HG03045 (cell line): ENCODE measurements around the gene LHX4.

Experiments
- ATAC-seq: cut with Tn5 transposase; IDR thresholded peaks from one replicate; pipeline ENCODE4 v1.9.1; 2021; ENCODE audit warnings: mild to moderate bottlenecking, moderate library complexity; ENCODE audit not compliant: unreplicated experiment

The LHX4 gene

GRCh38 chr1:180241716-180242544 lies 11.9 kb downstream of the LHX4 start:
- no peak for ATAC-seq

DNA sequence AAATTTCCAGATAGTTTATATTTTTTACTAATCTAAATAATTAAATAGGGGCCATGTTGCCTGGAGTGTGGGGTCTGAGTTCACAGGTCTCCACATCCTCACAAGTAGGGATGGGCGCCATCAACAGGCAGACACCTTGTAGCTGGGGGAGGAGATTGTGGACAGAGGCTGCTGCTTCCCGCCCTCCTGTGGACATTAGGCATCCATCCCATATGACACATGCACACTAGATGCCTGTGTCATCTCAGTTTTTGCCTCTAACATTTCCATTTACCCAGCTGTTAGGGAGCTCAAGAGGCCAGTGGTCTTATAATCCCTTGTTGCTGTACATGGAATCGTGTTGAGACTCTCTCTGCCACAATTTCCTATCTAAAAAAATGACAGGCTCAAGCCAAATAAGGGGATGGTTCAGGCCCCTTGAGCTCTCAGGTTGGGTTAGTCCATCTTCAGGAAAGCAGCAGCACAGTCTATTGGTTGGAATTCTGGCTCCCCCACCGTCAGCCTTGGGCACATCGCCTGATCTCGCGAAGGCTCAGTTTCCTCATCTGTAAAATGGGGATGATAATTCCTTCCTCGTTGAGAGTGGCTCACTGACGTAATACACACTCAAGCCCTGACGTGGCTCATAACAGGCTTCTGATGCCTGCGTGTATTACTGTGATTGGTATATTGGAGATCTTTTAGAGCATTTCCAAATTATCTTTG lies 13.6 kb downstream of the LHX4 start:
- ATAC-seq: no peak

DNA sequence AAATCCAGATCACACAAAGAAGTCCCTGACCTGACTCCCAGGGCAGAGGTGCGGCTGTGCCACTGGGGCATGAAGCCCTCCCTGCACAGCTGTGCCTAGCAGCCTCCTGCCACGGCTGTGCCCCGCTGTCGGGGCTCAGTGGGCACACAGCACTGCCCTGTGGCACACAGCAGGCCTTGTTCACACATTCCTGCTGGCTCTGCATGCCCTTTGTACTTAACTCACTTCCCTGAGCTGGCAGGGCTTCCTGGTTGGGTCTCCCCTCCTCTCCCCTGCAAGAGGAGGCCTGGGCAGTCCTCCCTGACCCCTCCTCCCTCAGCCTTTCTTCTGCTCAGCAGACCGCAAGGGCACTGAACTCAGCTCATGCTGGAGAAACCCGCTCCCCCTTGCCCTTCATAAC lies 14.8 kb downstream of the LHX4 start:
- no peak for ATAC-seq

DNA sequence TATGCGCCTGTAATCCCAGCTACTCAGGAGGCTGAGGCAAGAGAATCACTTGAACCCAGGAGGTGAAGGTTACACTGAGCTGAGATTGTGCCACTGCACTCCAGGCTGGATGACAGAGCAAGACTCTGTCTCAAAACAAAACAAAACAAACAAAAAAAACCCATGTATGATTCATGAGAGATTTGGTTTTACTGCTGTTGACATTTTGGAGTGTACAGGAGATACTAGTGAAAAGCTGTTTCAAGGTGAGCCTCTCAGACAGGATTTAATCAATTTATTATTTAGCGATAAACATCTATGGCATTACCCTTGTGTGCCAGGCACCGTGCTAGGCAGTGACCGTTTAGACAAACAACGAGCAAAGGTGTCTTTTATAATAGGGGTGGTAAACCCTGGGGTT lies 16.5 kb downstream of the LHX4 start:
- ATAC-seq: no peak

- no peak for ATAC-seq
Measured at GRCh38 chr1:180247061-180247460, 17.0 kb downstream of the LHX4 start.

GRCh38 chr1:180247580-180247979 lies 17.5 kb downstream of the LHX4 start:
- ATAC-seq: no peak

GRCh38 chr1:180248176-180248575 lies 18.1 kb downstream of the LHX4 start:
- no peak for ATAC-seq

GRCh38 chr1:180248731-180249681 lies 18.9 kb downstream of the LHX4 start:
- no peak for ATAC-seq

DNA sequence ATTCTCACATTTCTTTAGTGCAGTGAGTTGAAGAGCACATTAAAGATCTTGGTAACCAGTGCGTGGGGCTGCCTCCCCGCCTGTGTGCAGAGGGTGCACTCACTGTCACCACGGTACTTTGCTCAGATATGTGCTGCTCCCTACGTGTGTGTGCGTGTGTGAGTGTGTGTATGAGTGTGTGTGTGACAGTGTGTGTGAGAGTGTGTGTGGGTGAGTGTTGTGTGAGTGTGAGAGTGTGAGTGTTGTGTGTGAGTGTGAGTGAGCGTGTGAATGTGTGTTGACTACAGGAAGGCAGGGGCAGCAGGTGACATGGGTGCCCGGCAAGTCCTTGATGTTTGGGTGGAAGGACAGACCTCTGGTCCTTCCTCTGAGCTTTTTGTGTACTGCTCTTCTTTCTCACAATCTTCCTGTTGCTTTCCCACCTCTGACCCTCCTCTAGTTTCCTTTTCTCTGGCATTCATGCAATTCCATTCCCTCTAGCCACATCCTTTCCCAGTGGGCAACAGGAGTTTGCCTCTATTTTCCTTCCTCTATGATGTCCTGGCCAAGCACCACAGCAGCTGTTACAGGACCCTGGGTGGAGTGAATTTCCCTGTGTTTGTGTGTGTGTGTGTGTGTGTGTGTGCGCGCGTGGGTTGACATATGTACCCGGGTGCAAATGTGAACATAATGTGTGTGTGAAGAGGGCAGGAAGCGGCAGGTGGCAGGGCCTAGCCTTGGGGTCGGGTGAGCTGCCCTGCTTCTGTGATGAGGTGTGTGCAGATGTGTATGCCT lies 19.8 kb downstream of the LHX4 start:
- ATAC-seq: no peak

GRCh38 chr1:180250499-180250770 lies 20.4 kb downstream of the LHX4 start:
- no peak for ATAC-seq

GRCh38 chr1:180250883-180251509 lies 20.9 kb downstream of the LHX4 start:
- ATAC-seq: no peak

GRCh38 chr1:180251526-180252305 lies 21.7 kb downstream of the LHX4 start:
- ATAC-seq: no peak

GRCh38 chr1:180252638-180253536 lies 22.8 kb downstream of the LHX4 start:
- peak; percentile 55 for ATAC-seq

- ATAC-seq: no peak
Measured at GRCh38 chr1:180253585-180254495, 23.8 kb downstream of the LHX4 start.

DNA sequence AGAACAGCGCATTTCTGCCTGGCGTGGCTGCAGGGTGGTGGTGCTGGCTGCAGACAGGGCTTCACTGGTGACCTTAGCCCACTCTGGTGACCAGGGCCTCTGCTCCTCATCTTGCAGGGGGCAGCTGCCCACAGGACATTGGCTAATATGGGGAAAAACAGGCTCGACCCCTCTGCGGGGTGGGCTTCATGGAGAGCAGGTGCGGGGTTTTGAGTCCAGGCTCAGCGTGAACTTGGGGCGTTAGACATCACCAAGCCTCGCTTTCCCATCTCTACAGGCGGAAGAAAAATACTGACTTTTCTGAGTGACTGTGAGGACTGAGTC lies 24.4 kb downstream of the LHX4 start:
- no peak for ATAC-seq

- no peak for ATAC-seq
Measured at GRCh38 chr1:180254854-180255253, 24.8 kb downstream of the LHX4 start.

DNA sequence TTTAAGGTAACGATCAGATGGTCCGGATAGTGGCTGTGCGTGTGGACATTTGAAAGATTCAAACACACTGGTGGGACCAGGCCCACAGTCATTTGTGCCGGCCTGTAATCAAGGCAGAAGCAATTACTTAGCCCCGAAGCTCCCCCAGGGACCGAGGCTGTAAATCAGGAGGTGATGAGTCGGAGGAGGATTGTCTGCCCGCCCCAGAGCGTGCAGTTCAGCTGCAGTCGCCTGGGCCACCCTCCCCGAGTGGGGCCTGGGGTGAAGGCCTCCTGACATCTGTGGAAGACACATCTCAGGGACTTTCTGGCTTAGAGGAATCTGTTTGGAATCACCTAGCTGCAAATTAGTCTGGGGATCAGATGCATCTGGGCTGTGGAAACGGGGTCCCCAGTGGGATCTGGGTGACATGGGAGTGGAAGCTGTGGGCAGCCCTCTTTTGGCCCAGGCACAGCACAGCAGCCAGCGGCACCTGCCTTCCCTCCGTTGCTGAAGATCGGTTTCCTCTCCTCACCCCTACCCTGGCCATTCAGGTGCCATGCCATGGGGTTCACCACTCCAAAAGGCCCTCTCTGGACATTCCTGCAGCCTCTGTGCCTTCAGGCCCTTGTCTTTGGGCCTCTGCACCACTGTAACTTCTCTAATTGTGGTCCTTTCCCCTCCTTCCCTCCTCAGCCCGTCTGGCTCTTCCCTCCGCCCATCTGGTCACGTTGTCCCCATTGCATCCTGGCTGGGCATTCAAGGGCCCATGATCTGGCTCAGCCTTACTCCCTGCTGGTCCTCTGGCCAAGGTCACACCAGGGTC lies 25.7 kb downstream of the LHX4 start:
- ATAC-seq: no peak
